Measurements from ENCODE around the gene KRTAP13-2. TPM values are rescaled to one million over a fixed set of nuclear protein-coding genes. Genes with fewer than 3 reads are reported as not detected.

The KRTAP13-2 gene
- polyA plus RNA-seq, 3 donors: not detected

DNA sequence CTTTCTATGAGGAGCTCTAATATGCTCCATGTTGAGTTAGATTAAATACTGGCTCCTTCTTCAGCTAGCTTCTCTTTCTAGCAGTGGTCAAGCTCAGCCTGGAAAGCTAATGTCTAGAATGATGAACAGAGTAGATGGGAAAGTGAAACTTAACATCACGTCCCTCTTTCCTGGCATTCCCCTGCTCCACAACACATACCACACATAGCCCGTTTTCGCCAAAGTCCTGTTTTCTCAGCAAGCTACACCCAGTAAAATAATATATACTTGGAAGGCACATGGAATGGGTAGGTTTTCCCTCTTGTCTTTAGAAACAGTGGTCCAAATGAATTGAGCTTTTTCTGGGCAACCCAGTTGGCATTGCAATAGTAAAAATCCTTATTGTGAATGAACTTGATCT is 38.3 kb downstream of the KRTAP13-2 start:
- no peak for DNase-seq (ENCODE audit: extremely low read depth in 1 of 11, low read depth in 9 of 11, low spot score in 4 of 11)

- DNase-seq (ENCODE audit: extremely low read depth in 1 of 11, low read depth in 9 of 11, low spot score in 4 of 11): no peak
These were observed 39.4 kb downstream of the KRTAP13-2 start for GRCh38 chr21:30332681-30333080.

DNA sequence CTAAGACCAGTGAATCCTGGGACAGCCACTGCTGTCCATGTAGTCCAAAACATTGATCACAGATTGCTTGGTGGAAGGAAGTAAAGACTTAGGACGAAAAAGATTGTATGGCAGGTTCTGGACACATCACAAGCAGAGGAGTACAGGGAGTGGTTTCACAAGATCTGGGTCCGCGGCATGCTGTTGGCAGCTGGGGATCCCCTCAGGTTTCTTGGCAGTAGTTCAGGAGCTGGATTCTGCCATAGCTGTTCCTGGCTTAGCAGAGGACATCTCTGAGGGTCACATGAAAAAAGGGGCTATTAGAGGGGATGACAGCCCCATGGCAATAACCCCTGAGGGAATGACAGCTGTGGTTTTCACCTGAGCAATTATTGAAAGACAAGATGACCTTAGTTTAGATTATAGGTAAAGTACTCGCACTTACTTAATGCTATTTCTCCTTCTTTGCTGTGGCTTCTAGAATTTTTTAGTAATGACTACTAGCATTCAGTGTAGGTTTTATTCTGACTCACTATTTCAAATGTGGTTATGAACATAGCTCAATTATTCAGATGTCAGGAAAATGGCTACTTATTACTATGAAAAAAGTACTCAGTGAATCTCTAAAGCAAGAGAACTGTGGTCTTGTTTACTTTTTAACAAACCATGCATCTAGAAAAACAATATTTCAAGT is 42.7 kb downstream of the KRTAP13-2 start:
- no peak for DNase-seq (ENCODE audit: extremely low read depth in 1 of 11, low read depth in 9 of 11, low spot score in 4 of 11)

- DNase-seq (ENCODE audit: extremely low read depth in 1 of 11, low read depth in 9 of 11, low spot score in 4 of 11): no peak
These were observed 45.7 kb downstream of the KRTAP13-2 start for GRCh38 chr21:30326390-30326789.

Other genes with a start within 250 kb of the KRTAP13-2 start
- gene CLDN17, start 205.5 kb downstream of the KRTAP13-2 start, polyA plus RNA-seq (ENCODE audit: insufficient read length in 3 of 3): not detected
- gene CLDN8, start 156.2 kb downstream of the KRTAP13-2 start, polyA plus RNA-seq (ENCODE audit: insufficient read length in 3 of 3): 10 to 100 TPM; 37.7 to 52.3 (median 46.3) TPM
- gene KRTAP24-1, start 89.3 kb downstream of the KRTAP13-2 start, polyA plus RNA-seq (ENCODE audit: insufficient read length in 3 of 3): not detected
- not detected for gene KRTAP25-1, start 82.8 kb downstream of the KRTAP13-2 start, polyA plus RNA-seq (ENCODE audit: insufficient read length in 3 of 3)
- gene KRTAP26-1, start 52.0 kb downstream of the KRTAP13-2 start, polyA plus RNA-seq (ENCODE audit: insufficient read length in 3 of 3): not detected
- gene KRTAP27-1, start 34.6 kb downstream of the KRTAP13-2 start, polyA plus RNA-seq (ENCODE audit: insufficient read length in 3 of 3): not detected
- gene KRTAP23-1, start 23.7 kb downstream of the KRTAP13-2 start, polyA plus RNA-seq (ENCODE audit: insufficient read length in 3 of 3): not detected
- gene KRTAP13-1, start 23.8 kb upstream of the KRTAP13-2 start, polyA plus RNA-seq (ENCODE audit: insufficient read length in 3 of 3): not detected
- gene KRTAP13-3, start 53.7 kb upstream of the KRTAP13-2 start, polyA plus RNA-seq (ENCODE audit: insufficient read length in 3 of 3): not detected
- gene KRTAP13-4, start 57.9 kb upstream of the KRTAP13-2 start, polyA plus RNA-seq (ENCODE audit: insufficient read length in 3 of 3): not detected
- gene KRTAP15-1, start 68.0 kb upstream of the KRTAP13-2 start, polyA plus RNA-seq (ENCODE audit: insufficient read length in 3 of 3): not detected
- gene KRTAP19-1, start 108.1 kb upstream of the KRTAP13-2 start, polyA plus RNA-seq (ENCODE audit: insufficient read length in 3 of 3): not detected
- not detected for gene KRTAP19-2, start 115.2 kb upstream of the KRTAP13-2 start, polyA plus RNA-seq (ENCODE audit: insufficient read length in 3 of 3)
- gene KRTAP19-3, start 119.7 kb upstream of the KRTAP13-2 start, polyA plus RNA-seq (ENCODE audit: insufficient read length in 3 of 3): not detected
- gene KRTAP19-4, start 124.9 kb upstream of the KRTAP13-2 start, polyA plus RNA-seq (ENCODE audit: insufficient read length in 3 of 3): not detected
- gene KRTAP19-5, start 129.9 kb upstream of the KRTAP13-2 start, polyA plus RNA-seq (ENCODE audit: insufficient read length in 3 of 3): not detected
- gene KRTAP19-6, start 169.6 kb upstream of the KRTAP13-2 start, polyA plus RNA-seq (ENCODE audit: insufficient read length in 3 of 3): not detected
- gene KRTAP19-7, start 189.0 kb upstream of the KRTAP13-2 start, polyA plus RNA-seq (ENCODE audit: insufficient read length in 3 of 3): not detected
- not detected for gene KRTAP22-2, start 218.1 kb upstream of the KRTAP13-2 start, polyA plus RNA-seq (ENCODE audit: insufficient read length in 3 of 3)
- not detected for gene KRTAP6-3, start 220.2 kb upstream of the KRTAP13-2 start, polyA plus RNA-seq (ENCODE audit: insufficient read length in 3 of 3)
- not detected for gene KRTAP6-2, start 226.6 kb upstream of the KRTAP13-2 start, polyA plus RNA-seq (ENCODE audit: insufficient read length in 3 of 3)
- not detected for gene KRTAP22-1, start 228.8 kb upstream of the KRTAP13-2 start, polyA plus RNA-seq (ENCODE audit: insufficient read length in 3 of 3)
- gene KRTAP6-1, start 241.7 kb upstream of the KRTAP13-2 start, polyA plus RNA-seq (ENCODE audit: insufficient read length in 3 of 3): not detected
- gene KRTAP20-1, start 244.2 kb upstream of the KRTAP13-2 start, polyA plus RNA-seq (ENCODE audit: insufficient read length in 3 of 3): not detected
- not detected for gene KRTAP20-4, start 248.4 kb upstream of the KRTAP13-2 start, polyA plus RNA-seq (ENCODE audit: insufficient read length in 3 of 3)

All from renal cortex interstitium (tissue), 11 donors.